Measurements from ENCODE around the gene RARRES2. TPM values are rescaled to one million over a fixed set of nuclear protein-coding genes. Genes with fewer than 3 reads are reported as not detected.

Gene RARRES2
- total RNA-seq, 2 donors from 2014 or later, result 245 to 400 TPM

- 62 to 63% methylated on average over 8 of the region's 8 CpGs for WGBS, 2 donors
- intact Hi-C loops (cut with DNase I), result no loop called here
- no peaks in the 10 kb centered on the region for H3K36me3 ChIP-seq (replicated peaks in 1 of 2; ENCODE audit: insufficient read depth in 1 of 2, low read depth in 2 of 2)
- H3K27ac ChIP-seq, result peak overlapping the region in 1 of 4 donors; percentile 32
- DNase-seq (no peak), ATAC-seq (no peak)
- TF ChIP-seq POLR2A (IDR thresholded peaks at IDR 0.05), result no peak
- no peak for TF ChIP-seq CTCF (IDR thresholded peaks at IDR 0.05)
- no peaks in the 10 kb centered on the region for H3K9me3 ChIP-seq
- peaks cover 22% of the 10 kb centered on the region for H3K4me1 ChIP-seq
- H3K4me3 ChIP-seq, result no peak overlapping the region
- H3K27me3 ChIP-seq, result no peaks in the 10 kb centered on the region
Measured at GRCh38 chr7:150351587-150352194, 10.3 kb upstream of the RARRES2 start.

GRCh38 chr7:150346922-150347321, 5.5 kb upstream of the RARRES2 start:
- no peaks in the 10 kb centered on the region for H3K36me3 ChIP-seq (replicated peaks in 1 of 2; ENCODE audit: insufficient read depth in 1 of 2, low read depth in 2 of 2)
- H3K4me3 ChIP-seq, result no peak overlapping the region
- no peak overlapping the region for H3K27ac ChIP-seq
- 76 to 93% methylated on average over 5 of the region's 5 CpGs for WGBS, 2 donors
- peaks cover 3% of the 10 kb centered on the region for H3K4me1 ChIP-seq
- no peak for TF ChIP-seq POLR2A (IDR thresholded peaks at IDR 0.05)
- TF ChIP-seq CTCF (IDR thresholded peaks at IDR 0.05), result no peak
- H3K9me3 ChIP-seq, result no peaks in the 10 kb centered on the region
- intact Hi-C loops (cut with DNase I), result no loop called here
- no peaks in the 10 kb centered on the region for H3K27me3 ChIP-seq
- ATAC-seq, result no peak
- no peak for DNase-seq

- DNase-seq (no peak), ATAC-seq (no peak)
- no peaks in the 10 kb centered on the region for H3K9me3 ChIP-seq
- no peaks in the 10 kb centered on the region for H3K27me3 ChIP-seq
- TF ChIP-seq CTCF (IDR thresholded peaks at IDR 0.05) (no peak), POLR2A (IDR thresholded peaks at IDR 0.05) (no peak)
- H3K36me3 ChIP-seq (replicated peaks in 1 of 2; ENCODE audit: insufficient read depth in 1 of 2, low read depth in 2 of 2), result no peaks in the 10 kb centered on the region
- intact Hi-C loops (cut with DNase I), result no loop called here
- WGBS, 2 donors, result 94 to 100% methylated on average over 1 of the region's 1 CpG
- no peak overlapping the region for H3K27ac ChIP-seq
- H3K4me3 ChIP-seq, result no peak overlapping the region
- H3K4me1 ChIP-seq, result peaks cover 14% of the 10 kb centered on the region
Measured at GRCh38 chr7:150345012-150345411, 3.6 kb upstream of the RARRES2 start.

- no peak overlapping the region for H3K27ac ChIP-seq
- H3K4me3 ChIP-seq, result no peak overlapping the region
- no peaks in the 10 kb centered on the region for H3K9me3 ChIP-seq
- ATAC-seq, result no peak
- DNase-seq, result no peak
- intact Hi-C loops (cut with DNase I), result no loop called here
- no peaks in the 10 kb centered on the region for H3K36me3 ChIP-seq (replicated peaks in 1 of 2; ENCODE audit: insufficient read depth in 1 of 2, low read depth in 2 of 2)
- TF ChIP-seq POLR2A (IDR thresholded peaks at IDR 0.05), result no peak
- TF ChIP-seq CTCF (IDR thresholded peaks at IDR 0.05), result no peak
- no peaks in the 10 kb centered on the region for H3K27me3 ChIP-seq
- peaks cover 21% of the 10 kb centered on the region for H3K4me1 ChIP-seq
Measured at GRCh38 chr7:150344299-150344698, 2.9 kb upstream of the RARRES2 start.

- no peaks in the 10 kb centered on the region for H3K9me3 ChIP-seq
- DNase-seq (no peak), ATAC-seq (no peak)
- TF ChIP-seq POLR2A (IDR thresholded peaks at IDR 0.05) (no peak), CTCF (IDR thresholded peaks at IDR 0.05) (no peak)
- no peak overlapping the region for H3K27ac ChIP-seq
- no peak overlapping the region for H3K4me3 ChIP-seq
- H3K36me3 ChIP-seq (replicated peaks in 1 of 2; ENCODE audit: insufficient read depth in 1 of 2, low read depth in 2 of 2), result no peaks in the 10 kb centered on the region
- H3K4me1 ChIP-seq, result peaks cover 32% of the 10 kb centered on the region
- WGBS, 2 donors, result 80 to 83% methylated on average over 2 of the region's 2 CpGs
- intact Hi-C loops (cut with DNase I), result no loop called here
- no peaks in the 10 kb centered on the region for H3K27me3 ChIP-seq
Measured at GRCh38 chr7:150343225-150343624, 1.8 kb upstream of the RARRES2 start.
